D341Med (cell line): ENCODE data around the gene ITIH5.

Experiments used
- DNase-seq: peaks from one replicate; pipeline ENCODE4 v3.0.0; 2012; ENCODE audit warnings: low spot score

ITIH5 gene

DNA sequence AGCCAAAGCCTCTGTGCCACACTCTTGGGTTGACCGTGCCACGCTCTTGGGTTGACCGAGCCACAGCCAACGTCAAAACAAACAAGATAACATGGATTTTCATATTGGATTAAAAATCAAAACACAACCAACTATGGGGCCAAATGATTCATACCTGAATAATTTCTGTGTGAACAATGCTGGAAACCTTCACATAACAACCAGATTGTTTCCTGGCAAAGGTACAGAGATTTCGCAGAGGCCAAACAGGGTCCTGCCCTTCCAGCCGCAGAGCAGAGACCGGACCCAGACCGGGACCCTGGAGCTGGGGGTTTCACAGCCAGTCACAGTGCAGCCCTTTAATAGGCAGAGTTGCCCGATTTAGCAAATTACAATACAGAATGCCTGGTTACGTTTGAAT is 40.5 kb downstream of the ITIH5 start:
- no peak for DNase-seq

DNA sequence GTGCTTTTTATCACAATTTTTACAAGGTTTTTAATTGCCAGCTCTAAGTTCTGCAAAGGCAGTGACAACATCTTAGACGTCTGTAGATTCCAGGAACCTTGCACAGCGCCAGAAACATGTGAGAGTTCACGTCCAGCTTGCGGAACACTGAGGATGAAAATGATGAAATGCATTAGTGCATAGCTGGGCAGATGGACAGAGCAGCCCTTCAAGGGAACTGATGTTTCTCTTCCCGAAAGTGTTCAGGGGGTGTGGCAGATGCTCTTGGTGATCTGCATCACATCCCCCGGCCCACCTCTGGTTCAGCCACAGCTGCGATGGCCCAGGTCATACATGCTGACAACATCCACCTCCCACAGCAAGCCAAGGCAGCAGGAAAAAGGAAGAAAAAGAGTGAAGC is 40.9 kb downstream of the ITIH5 start:
- no peak for DNase-seq

GRCh38 chr10:7625009-7625408 is 41.8 kb downstream of the ITIH5 start:
- no peak for DNase-seq

DNA sequence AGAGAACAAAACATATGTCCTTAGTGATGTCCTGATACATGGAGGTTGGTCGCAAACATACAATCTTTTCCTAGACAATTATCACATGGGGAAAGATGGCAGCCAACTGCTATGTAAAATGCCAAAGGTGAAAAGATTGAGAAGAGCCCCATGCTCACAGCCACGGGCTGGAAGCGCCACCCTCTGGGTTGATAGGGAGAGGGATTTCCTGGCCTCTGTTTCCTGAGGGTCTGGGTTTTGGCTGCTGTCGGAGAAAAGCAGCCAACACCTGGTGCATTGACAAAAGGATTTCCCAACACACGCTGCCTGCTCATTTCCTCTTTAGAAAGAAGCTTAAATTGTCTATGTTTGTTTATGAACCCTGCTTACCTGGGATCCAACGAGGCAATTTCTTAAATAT is 43.8 kb downstream of the ITIH5 start:
- no peak for DNase-seq

GRCh38 chr10:7618461-7618860 is 48.3 kb downstream of the ITIH5 start:
- DNase-seq: no peak

DNA sequence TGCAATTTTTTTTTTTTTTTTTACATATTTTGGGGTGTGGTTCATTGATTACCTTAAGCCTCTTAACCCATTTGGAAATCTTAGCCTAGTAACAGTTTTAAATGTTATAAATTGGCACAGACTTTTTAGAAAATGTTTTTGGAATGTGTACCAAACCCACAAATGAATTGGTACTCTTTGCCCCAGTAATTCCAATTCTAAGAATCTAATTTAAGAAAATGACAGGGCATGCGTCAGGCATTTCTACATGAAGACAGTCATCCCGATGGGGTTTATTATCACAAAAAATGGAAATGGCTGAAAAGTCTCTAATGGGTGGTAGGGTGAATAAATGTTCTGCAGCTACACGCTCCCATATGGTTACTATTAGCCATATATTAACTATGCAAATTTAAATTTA is 54.9 kb downstream of the ITIH5 start:
- no peak for DNase-seq

DNA sequence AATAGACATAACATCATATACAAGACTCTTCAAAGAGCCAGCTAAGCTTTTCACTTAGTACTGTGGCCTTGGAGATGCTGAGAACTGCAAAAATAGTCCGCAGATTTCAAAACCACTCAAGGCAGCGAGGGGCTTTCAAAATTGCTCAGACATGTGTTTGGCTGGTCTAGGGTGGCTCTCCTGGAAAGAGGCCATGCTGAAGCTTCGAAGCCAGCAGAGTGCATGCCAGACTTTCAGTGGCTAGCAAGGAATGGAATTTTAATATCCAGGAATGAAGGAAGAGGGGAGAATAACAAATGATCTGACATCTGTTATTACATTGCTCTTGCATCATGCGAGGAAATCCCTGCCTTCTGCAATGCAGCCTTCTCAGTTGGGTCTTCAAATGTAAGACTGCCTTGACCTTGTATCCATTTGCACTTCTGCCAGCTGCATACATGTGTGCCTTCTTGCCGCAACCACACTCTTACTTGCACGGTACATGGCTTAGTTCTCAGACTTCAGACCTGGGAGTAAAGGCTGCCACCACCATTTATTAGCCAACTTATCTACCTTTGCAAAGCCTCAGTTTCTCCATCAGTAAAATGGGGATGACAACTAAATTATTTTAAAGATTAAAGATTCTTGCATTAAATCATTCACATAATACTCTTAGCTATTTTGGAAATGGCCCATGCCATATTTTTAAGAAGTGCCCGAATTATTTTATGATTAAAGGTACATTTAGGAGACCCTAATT is 55.9 kb downstream of the ITIH5 start:
- no peak for DNase-seq

GRCh38 chr10:7610026-7610425 is 56.7 kb downstream of the ITIH5 start:
- DNase-seq: no peak

GRCh38 chr10:7609556-7609955 is 57.2 kb downstream of the ITIH5 start:
- no peak for DNase-seq

DNA sequence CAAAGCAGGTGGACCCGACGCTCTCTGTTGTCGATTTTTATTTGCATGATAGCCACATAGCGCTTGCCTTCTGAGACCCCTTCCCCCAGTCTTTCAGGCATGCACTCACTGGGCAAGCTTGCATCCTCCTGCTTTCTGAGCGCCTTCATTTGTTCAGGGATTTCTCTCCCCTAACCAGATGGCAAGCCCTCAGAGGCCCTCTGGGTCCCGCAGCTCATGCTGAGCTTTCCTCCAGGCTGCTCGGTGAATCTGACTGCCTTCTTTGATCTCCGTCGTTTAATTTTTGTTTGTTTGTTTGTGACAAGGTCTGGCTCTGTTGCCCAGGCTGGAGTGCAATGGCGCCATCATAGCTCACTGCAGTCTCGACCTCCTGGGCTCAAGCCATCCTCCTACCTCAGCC is 58.8 kb downstream of the ITIH5 start:
- no peak for DNase-seq

GRCh38 chr10:7606951-7607404 is 59.8 kb downstream of the ITIH5 start:
- DNase-seq: no peak

DNA sequence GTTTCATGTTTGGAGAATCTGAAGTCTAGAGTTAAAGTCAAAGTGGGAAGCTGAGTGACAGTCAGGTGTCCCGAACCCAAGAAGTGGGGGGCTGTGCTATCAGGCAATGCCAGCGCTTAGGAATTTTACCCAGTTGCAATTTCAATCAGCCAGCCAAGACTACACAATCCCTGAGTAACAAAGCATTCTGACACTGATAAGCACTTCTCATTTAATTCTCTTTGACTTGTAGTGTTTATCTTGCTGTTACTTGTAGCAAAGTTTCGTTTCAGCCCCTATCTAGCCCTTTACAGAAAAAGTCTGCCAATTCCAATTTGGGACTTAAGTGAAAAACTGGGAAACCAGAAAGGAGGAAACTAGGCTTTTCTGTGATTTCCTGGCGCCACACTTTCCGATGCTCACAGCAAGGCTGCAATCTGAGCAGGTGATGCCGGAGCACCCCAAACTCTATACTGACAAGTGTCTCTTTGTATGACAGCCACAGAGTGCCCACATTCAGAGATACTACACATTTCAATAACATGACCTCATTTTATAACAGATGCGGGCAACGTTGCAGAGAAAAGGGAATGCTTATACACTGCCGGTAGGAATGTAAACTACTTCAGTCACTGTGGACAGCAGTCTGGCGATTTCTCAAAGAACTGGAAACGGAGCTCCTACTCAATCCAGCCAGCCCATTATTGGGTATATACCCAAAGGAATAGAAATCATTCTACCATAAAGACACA is 61.0 kb downstream of the ITIH5 start:
- DNase-seq: no peak

GRCh38 chr10:7601023-7601656 is 65.6 kb downstream of the ITIH5 start:
- DNase-seq: no peak

DNA sequence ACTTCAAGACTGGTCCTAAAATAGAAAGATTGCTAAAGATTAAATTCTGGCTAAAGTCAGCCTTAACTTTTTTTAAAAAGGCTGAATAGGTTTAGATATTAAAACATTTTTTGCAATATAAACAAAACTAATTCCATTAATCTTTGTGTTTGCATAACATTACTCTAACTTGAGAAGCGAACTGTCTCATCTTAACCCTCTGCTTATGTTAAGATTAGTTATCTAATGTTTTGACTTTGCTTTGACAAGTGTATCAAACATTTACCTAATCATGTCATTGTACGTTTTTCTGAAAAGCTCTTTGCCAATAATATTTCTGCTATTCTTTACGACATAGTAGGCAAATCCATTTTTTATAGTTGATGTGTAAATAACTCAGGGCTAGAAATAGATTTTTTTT is 68.0 kb downstream of the ITIH5 start:
- DNase-seq: no peak

- DNase-seq: no peak
Measured at GRCh38 chr10:7596356-7596755, 70.4 kb downstream of the ITIH5 start.

- no peak for DNase-seq
Measured at GRCh38 chr10:7593905-7594304, 72.9 kb downstream of the ITIH5 start.

DNA sequence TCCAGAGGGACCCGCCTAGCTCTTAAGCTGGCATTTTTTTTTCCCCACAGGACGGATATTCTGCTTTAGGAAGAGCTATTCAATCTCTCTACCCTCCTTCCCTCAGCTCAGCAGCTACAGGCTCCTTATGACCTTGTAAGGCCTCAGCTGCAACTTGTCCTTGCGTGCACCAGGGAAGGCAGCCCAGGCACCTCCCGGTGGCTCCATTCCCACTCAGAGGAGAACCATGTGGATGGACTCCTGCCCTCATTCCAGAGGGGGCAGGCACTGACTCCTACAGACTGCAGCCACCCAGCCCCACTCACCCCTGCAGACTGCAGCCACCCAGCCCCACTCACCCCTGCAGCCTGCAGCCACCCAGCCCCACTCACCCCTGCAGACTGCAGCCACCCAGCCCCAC is 73.7 kb downstream of the ITIH5 start:
- DNase-seq: no peak

DNA sequence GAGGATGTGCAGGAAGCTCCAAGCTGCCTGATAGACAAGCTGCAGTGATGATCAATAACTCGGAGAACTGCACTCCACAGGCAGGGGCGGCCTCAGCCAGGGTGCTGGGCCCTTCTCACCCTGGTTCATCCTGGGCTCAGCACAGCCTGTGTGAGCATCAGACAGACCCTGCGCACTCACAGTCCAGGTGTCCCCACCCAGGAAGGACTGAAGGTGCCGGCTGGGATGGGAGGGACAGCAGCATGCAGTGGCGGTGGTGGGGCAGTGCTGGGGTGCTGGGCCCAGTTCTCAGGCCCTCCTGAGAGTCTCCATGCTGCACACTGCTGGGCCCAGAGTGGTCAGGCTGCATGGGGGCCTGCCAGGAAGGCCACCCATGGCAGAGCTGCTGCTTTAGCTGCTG is 74.1 kb downstream of the ITIH5 start:
- DNase-seq: no peak

- no peak for DNase-seq
Measured at GRCh38 chr10:7590271-7590670, 76.5 kb downstream of the ITIH5 start.

DNA sequence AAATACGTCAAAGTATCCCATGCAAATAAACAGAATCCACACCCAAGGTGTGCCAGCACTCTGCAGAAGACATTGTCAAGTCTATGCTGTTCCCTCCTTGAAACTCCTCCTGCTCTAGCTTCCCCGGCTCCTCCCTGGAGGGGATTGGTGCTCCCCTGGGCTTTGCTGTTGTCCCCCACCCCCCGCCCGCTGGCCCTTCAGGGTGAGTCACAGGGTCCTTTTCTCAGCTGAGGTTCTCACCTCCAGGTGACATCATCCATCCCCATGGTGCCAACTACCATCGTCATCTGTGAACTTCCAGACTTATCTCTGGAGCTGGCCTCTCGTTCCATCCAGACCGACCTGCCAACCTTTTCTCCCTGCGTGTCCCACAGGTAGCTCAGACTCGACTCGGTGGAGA is 77.0 kb downstream of the ITIH5 start:
- DNase-seq: no peak

DNA sequence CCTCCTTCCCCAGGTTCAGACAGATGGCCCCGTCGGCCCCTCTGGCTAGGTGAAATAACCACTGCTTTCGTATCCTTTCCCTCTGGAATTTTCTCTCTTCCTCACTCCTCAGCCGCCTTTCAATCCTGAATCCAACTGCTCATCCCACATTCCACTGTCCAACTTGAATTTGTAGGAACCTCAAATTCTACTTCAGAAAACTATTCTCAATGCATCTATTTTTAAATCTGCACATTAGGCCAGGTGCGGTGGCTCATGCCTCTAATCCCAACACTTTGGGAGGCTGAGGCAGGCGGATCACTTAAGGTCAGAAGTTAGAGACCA is 78.9 kb downstream of the ITIH5 start:
- no peak for DNase-seq

DNA sequence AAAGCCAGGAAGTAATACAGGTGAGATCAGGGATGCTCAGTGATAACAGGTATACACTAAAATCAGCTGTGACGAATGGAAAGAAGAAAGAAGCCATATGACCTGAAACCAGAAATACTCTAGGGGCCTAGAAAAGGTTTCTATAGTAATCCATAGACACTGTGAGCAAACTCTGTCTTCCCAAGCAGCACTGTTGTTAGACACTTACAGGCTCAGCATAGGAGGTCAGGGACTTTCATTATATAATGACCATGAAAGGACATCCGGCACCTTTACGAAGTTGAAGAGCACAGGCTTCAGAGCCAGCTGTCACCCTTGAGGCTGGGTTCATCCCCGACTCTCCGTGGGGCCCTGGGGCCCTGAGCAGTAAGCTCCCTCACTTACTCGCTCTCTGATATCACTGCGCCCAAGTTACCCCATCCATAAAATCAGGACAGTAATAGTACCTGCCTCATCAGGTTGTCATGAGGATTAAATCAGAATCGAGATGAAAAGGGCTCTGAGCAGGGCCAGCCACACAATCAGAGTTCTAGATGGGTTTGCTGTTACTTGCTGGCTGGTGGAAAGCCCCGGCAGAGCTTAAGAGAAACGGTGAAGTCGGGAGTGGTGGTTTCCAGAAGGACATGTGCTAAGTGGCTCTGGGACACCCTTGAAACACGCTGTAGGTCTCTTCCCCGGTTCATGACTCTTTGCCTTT is 79.5 kb downstream of the ITIH5 start:
- DNase-seq: no peak

DNA sequence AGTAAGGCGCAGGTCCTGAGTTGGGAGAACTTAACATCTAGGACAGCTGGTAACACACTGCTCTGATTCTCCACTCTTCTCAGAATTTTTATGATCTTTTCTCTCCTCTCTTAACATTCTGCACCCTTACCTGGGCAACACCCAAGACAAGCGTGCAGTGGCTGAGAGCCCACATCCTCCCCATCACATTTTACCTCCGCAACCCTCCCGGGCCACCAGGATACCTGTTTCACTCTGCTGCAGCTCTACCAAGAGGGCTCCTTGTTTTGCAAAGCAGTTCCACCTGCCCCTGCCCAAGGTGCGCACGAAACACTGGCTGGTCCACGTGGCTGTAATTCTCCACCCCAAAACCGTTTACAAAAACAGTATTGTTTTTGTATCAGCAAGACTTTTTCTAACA is 81.5 kb downstream of the ITIH5 start:
- DNase-seq: no peak
